ENCODE measurements around the gene DDX27. TPM values are rescaled to one million over a fixed set of nuclear protein-coding genes. Genes with fewer than 3 reads are reported as not detected.

The DDX27 gene
- total RNA-seq, 1 donor from 2014 or later: 78.4 TPM

DNA sequence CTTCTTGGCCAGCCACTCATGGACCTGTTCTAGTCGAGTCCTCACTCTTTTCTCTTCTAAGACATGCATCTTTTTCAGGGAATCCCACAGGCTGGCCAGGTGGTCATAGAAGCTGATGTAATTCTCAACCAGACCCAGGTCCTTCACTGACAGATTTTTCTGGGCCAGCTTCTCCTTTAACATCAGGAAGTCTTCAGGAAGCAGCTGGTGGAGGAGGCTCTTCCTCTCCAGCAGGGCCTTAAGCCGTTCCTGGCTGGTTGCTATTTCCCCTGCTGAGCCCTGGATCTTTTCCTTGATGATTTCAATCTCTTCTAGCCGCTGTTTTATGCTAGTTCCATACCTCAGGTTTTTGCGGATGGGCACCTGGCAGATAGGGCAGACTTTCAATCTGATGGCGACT lies 28.6 kb downstream of the DDX27 start:
- ATAC-seq (ENCODE audit: low read depth) (no peak), DNase-seq (no peak)
- ChIA-PET CTCF (interaction anchor here (2.8 kb wide), 1 partner anchor 10 kb away, joined by 11 read pairs; no protein-coding TSS in a partner anchor), POLR2A (interaction anchor here (1.5 to 2.1 kb wide), 2 partner anchors 13 to 33 kb away, joined by 3 to 7 read pairs; no protein-coding TSS in a partner anchor)
- H3K4me1 Mint-ChIP-seq: no peaks in the 10 kb centered on the region
- intact Hi-C loops (cut with micrococcal nuclease): no loop called here
- no peak overlapping the region for H3K27ac Mint-ChIP-seq
- no peak overlapping the region for H3K4me3 Mint-ChIP-seq
- H3K36me3 Mint-ChIP-seq (ENCODE audit: low read depth): peaks cover 88% of the 10 kb centered on the region
- no peaks in the 10 kb centered on the region for H3K27me3 Mint-ChIP-seq
- TF ChIP-seq, protein P1, sequence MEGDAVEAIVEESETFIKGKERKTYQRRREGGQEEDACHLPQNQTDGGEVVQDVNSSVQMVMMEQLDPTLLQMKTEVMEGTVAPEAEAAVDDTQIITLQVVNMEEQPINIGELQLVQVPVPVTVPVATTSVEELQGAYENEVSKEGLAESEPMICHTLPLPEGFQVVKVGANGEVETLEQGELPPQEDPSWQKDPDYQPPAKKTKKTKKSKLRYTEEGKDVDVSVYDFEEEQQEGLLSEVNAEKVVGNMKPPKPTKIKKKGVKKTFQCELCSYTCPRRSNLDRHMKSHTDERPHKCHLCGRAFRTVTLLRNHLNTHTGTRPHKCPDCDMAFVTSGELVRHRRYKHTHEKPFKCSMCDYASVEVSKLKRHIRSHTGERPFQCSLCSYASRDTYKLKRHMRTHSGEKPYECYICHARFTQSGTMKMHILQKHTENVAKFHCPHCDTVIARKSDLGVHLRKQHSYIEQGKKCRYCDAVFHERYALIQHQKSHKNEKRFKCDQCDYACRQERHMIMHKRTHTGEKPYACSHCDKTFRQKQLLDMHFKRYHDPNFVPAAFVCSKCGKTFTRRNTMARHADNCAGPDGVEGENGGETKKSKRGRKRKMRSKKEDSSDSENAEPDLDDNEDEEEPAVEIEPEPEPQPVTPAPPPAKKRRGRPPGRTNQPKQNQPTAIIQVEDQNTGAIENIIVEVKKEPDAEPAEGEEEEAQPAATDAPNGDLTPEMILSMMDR (IDR thresholded peaks at IDR 0.05): no peak
- H3K9me3 Mint-ChIP-seq: no peaks in the 10 kb centered on the region

DNA sequence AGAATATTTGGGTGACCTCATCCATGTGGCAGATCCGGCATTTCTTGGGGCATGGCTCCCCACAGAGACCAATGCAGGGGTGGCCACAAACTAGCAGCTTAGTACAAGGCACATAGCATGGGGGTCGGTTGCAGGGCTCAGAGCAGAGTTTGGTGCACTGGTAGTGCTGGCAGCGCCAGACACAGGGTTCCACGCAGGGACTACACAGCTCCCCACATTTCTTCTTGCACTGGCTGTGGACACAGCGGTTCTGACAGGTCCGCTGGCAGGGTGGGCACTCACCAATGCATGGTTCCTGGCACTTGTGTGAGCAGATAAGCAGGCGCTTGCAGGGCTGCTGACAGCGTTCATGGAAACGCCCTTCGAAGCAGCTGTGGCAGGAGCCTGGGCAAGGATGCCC lies 29.1 kb downstream of the DDX27 start:
- intact Hi-C loops (cut with micrococcal nuclease): no loop called here
- H3K9me3 Mint-ChIP-seq: no peaks in the 10 kb centered on the region
- TF ChIP-seq, protein P1 (IDR thresholded peaks at IDR 0.05): no peak
- POLR2A ChIA-PET: interaction anchor here (1.5 kb wide), 1 partner anchor 14 kb away, joined by 3 read pairs; no protein-coding TSS in a partner anchor
- H3K36me3 Mint-ChIP-seq (ENCODE audit: low read depth): peaks cover 88% of the 10 kb centered on the region
- H3K27me3 Mint-ChIP-seq: no peaks in the 10 kb centered on the region
- no peak overlapping the region for H3K27ac Mint-ChIP-seq
- H3K4me1 Mint-ChIP-seq: no peaks in the 10 kb centered on the region
- H3K4me3 Mint-ChIP-seq: no peak overlapping the region
- ATAC-seq (ENCODE audit: low read depth): no peak
- CTCF ChIA-PET: interaction anchor here (2.8 kb wide), 1 partner anchor 11 kb away, joined by 11 read pairs; no protein-coding TSS in a partner anchor
- DNase-seq: no peak

DNA sequence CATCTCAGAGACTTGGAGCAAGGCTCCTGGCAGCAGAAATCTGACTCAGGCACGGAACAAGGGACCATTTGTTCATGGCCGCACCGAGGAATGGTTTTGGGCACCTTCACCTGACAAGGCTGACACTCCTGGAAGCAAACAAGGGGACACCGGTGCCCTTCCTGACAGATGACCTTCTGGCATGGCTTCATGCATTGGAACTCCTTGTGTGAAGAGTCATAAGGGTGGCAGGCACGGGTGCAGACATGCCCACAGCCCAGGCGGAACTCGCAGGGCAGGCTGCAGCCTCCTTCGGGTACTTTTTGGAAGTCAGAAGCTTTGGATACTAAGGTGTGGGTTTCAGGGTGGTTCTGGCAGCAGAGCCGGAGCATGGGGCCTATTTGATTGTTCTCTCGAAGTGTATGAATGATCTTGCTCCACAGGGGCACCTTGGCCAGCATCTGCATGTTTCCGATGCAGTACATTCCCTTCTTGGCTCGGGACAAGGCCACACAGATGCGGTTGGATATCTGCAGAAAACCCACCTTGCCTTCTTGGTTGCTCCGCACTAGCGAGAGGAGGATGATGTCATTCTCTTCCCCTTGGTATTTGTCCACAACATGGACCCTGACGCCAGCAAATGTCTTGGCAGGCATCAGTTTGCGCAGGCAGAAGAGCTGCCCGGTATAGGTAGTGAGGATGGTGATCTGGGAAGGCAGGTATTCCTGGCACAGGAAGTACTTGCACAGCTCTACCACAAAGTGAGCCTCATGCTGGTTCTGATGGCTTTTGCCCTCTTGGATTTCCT lies 29.9 kb downstream of the DDX27 start:
- POLR2A ChIA-PET: no interaction called here
- ATAC-seq (ENCODE audit: low read depth): no peak
- no peak for DNase-seq
- CTCF ChIA-PET: no interaction called here
- no peaks in the 10 kb centered on the region for H3K27me3 Mint-ChIP-seq
- no peak overlapping the region for H3K4me3 Mint-ChIP-seq
- H3K4me1 Mint-ChIP-seq: no peaks in the 10 kb centered on the region
- intact Hi-C loops (cut with micrococcal nuclease): no loop called here
- no peak overlapping the region for H3K27ac Mint-ChIP-seq
- H3K9me3 Mint-ChIP-seq: no peaks in the 10 kb centered on the region
- TF ChIP-seq, protein P1 (IDR thresholded peaks at IDR 0.05): no peak
- H3K36me3 Mint-ChIP-seq (ENCODE audit: low read depth): peaks cover 88% of the 10 kb centered on the region

DNA sequence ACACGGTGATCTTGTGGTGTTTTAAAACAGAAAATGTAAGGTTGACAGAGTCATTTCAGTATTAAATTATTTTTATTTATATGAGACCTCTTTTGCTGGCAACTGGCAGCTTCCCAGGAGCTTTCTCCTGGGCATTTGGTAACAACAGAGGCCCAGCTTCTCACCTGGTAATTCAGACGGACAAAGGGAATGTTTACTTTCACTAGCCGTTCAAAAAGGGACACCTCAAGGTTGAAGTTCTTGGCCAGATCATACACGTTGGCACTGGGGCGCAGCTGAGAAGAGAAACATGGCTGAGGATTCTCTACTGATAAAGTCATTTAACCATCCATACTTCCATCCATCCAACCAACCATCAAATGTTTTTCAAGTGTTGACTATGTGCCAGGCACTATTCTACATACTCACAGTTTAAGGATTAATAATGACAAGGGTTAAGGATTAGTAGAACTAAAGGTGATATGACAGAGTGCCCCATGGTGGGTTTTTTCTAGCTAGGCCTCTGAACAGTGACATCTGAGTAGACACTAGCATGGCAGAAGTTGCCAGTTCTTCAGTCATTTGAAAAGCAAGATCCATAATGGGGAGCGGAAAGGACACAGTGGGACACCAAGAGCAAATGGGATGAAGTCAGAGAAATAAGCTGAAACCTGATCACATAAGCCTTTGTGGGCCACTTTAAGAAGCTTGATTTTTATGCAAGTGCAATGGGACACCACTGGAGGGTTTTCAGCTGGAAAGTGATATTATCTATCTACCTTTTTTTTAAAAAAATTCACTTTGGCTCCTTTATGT lies 33.5 kb downstream of the DDX27 start:
- H3K4me1 Mint-ChIP-seq: no peaks in the 10 kb centered on the region
- peaks cover 90% of the 10 kb centered on the region for H3K36me3 Mint-ChIP-seq (ENCODE audit: low read depth)
- no peak overlapping the region for H3K27ac Mint-ChIP-seq
- no peaks in the 10 kb centered on the region for H3K9me3 Mint-ChIP-seq
- ChIA-PET POLR2A (interaction anchor here (1.2 to 1.4 kb wide), 2 partner anchors 14 to 26 kb away, joined by 3 to 4 read pairs; no protein-coding TSS in a partner anchor), CTCF (interaction anchor here (1.2 kb wide), 1 partner anchor 15 kb away, joined by 3 read pairs; no protein-coding TSS in a partner anchor)
- DNase-seq (no peak), ATAC-seq (ENCODE audit: low read depth) (no peak)
- TF ChIP-seq, protein P1 (IDR thresholded peaks at IDR 0.05): no peak
- intact Hi-C loops (cut with micrococcal nuclease): no loop called here
- no peak overlapping the region for H3K4me3 Mint-ChIP-seq
- H3K27me3 Mint-ChIP-seq: no peaks in the 10 kb centered on the region

DNA sequence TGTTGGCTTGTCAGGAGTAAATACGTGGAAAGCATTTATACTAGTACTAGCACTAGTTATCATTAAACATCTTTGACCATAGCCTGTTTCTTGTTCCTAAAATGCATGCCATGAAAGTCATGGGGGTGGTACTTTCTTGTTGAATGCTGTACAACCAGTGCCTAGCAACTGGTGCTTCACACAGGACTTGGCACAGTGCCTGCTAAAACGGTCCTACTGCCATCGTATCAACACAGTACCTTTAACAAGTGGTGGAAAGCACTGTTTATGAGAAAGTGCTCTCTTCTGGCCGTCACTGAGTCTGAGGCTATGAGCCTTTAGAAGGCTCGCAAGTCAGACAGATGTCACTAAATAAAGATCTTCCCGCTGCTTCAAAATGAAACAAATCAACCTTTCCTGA lies 37.0 kb downstream of the DDX27 start:
- no peak overlapping the region for H3K27ac Mint-ChIP-seq
- POLR2A ChIA-PET: no interaction called here
- peaks cover 88% of the 10 kb centered on the region for H3K36me3 Mint-ChIP-seq (ENCODE audit: low read depth)

More for the DNA sequence above, 37.0 kb downstream of the DDX27 start:
- Mint-ChIP-seq H3K9me3 (peaks cover under 1% of the 10 kb centered on the region), H3K4me1 (no peaks in the 10 kb centered on the region), H3K27me3 (no peaks in the 10 kb centered on the region), H3K4me3 (no peak overlapping the region)
- CTCF ChIA-PET: no interaction called here
- ATAC-seq (ENCODE audit: low read depth) (no peak), DNase-seq (no peak)
- TF ChIP-seq, protein P1 (IDR thresholded peaks at IDR 0.05): no peak
- intact Hi-C loops (cut with micrococcal nuclease): no loop called here
